A549 treated with ZK216348 at 1 μM for 4 hours (cell line): ENCODE measurements around the gene GAP43. TPM values are rescaled to one million over a fixed set of nuclear protein-coding genes. Genes with fewer than 3 reads are reported as not detected.

Source experiments
- total RNA-seq: library from RNA; stranded (reverse); fragments of 200-300 nt; extraction: Qiagen RNA extraction; gene quantifications from 5 replicates; pipeline ENCODE4 v1.2.3, GENCODE V29; 2022; ENCODE audit warnings: low read depth

GAP43 gene, protein sequence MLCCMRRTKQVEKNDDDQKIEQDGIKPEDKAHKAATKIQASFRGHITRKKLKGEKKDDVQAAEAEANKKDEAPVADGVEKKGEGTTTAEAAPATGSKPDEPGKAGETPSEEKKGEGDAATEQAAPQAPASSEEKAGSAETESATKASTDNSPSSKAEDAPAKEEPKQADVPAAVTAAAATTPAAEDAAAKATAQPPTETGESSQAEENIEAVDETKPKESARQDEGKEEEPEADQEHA
- not detected in 5 replicates for total RNA-seq

DNA sequence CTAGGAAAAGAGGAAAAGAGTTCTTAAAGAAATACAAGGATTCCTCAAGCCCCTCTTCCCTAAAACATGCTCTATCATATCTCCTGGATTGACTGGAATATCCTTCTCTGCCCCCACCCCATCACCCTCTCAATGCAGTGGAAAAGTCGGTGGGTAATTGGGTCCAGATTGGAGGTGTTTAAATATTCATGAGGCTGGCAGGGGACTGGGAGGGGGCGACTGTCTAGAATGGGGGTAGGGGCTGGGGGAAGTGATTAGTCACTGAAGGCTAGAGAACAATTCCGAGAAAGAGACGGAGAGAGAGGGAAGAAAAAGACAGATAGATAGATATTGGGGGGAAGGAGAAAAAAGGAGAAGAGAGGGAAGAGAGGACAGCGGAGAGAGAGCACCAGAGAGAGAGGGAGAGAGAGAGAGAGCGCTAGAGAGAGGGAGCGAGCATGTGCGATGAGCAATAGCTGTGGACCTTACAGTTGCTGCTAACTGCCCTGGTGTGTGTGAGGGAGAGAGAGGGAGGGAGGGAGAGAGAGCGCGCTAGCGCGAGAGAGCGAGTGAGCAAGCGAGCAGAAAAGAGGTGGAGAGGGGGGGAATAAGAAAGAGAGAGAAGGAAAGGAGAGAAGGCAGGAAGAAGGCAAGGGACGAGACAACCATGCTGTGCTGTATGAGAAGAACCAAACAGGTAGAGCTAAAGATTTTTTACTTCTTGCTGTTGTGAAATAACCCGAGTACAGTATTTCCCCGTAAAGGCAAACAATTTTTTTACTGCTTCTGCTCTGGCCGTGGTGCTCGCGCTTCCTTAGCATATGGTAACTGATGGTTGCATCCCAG is at the start of gene GAP43:
Gene GAP43 (plus strand): TSS at position 467 of the 825 bp plus-strand sequence. CDS start 180 bp downstream, at position 647.

